Testis (tissue), 3 donors: Measurements from ENCODE around the gene TMEM100. TPM values are rescaled to one million over a fixed set of nuclear protein-coding genes. Genes with fewer than 3 reads are reported as not detected.

Experiments
- DNase-seq: peaks from one replicate; pipeline ENCODE4 v3.0.0-alpha.2; 2019
- H3K27ac ChIP-seq, 2 donors: fragments of 200-600 bp; sonication (generic); one replicate each; pipeline ENCODE4 v1.5.1; 2019
- H3K27me3 ChIP-seq: fragments of 200-600 bp; sonication (generic); one replicate; pipeline ENCODE4 v1.5.1; 2019
- H3K36me3 ChIP-seq: fragments of 200-600 bp; sonication (generic); one replicate; pipeline ENCODE4 v1.5.1; 2017; ENCODE audit warnings: low read depth; ENCODE audit errors: missing control alignments
- H3K4me1 ChIP-seq: fragments of 200-600 bp; sonication (generic); one replicate; pipeline ENCODE4 v1.5.1; 2019
- H3K4me3 ChIP-seq, 2 donors: fragments of 200-600 bp; sonication (generic); one replicate each; pipeline ENCODE4 v1.5.1; 2017 to 2019
- H3K9me3 ChIP-seq: fragments of 200-600 bp; sonication (generic); one replicate; pipeline ENCODE4 v1.5.1; 2017
- CTCF ChIP-seq, 3 experiments: fragments of 450-650 bp in 2 of 3; fragments of 200-600 bp in 1 of 3; sonication (generic) in 1 of 3; IDR thresholded peaks; one replicate each; pipeline ENCODE4 v1.5.1; 2016 to 2019; ENCODE audit warnings: antibody characterized with exemption in 3 of 3, mild to moderate bottlenecking in 2 of 3, moderate library complexity in 1 of 3
- POLR2A ChIP-seq: fragments of 450-650 bp; IDR thresholded peaks from one replicate; pipeline ENCODE4 v1.6.1; 2017; ENCODE audit warnings: antibody characterized with exemption, mild to moderate bottlenecking, moderate library complexity
- WGBS, 2 donors: methylation state at CpG; one replicate each; pipeline ENCODE4 v1.1.5; 2018; 5-methylcytosine and 5-hydroxymethylcytosine counted together
- intact Hi-C: fragments of 100-400 bp; cut with DNase I; formaldehyde crosslinking; loops from one replicate; pipeline ENCODE4 v1.15.1; 2023; ENCODE audit warnings: low total_unique reads
- polyA plus RNA-seq: library from polyadenylated mRNA; stranded (reverse); fragments of 350-450 nt; fragmentation: Illumina TruSeq; extraction: RNeasy Lipid Tissue Mini Kit (QIAGEN cat#74804); gene quantifications from one replicate; pipeline ENCODE4 v1.2.3, GENCODE V29; 2014; ENCODE audit warnings: low read depth, low replicate concordance; ENCODE audit not compliant: insufficient read depth
- total RNA-seq, 2 donors: library from RNA; depleted of rRNA; stranded (reverse); fragments of >200 nt; gene quantifications; one replicate each; pipeline ENCODE4 v1.2.3, GENCODE V29; 2016

TMEM100 gene
- total and polyA plus RNA-seq, 3 donors from 2014 or later, result 3.1 to 5.8 (median 4.4) TPM

- Histone ChIP-seq H3K27ac (peak overlapping the region; percentile 48 to 88), H3K27me3 (no peaks in the 10 kb centered on the region), H3K9me3 (no peaks in the 10 kb centered on the region), H3K36me3 (no peaks in the 10 kb centered on the region), H3K4me3 (no peak overlapping the region), H3K4me1 (peaks cover 40% of the 10 kb centered on the region)
- WGBS, 2 donors, result 37 to 44% methylated on average over 3 of the region's 3 CpGs
- no peak for TF ChIP-seq POLR2A
- TF ChIP-seq CTCF (IDR thresholded peaks at IDR 0.05), result no peak
- intact Hi-C loops, result no loop called here
- DNase-seq, result peak; percentile 70
Observed at GRCh38 chr17:55760643-55761355, 38.1 kb upstream of the TMEM100 start.

- H3K4me3 ChIP-seq, result no peak overlapping the region
- TF ChIP-seq POLR2A (no peak), CTCF (IDR thresholded peaks at IDR 0.05) (no peak)
- no peaks in the 10 kb centered on the region for H3K27me3 ChIP-seq
- H3K36me3 ChIP-seq, result no peaks in the 10 kb centered on the region
- H3K27ac ChIP-seq, result peak overlapping the region; percentile 64 to 88
- DNase-seq, result peak; percentile 31
- H3K4me1 ChIP-seq, result peaks cover 38% of the 10 kb centered on the region
- no peaks in the 10 kb centered on the region for H3K9me3 ChIP-seq
- intact Hi-C loops, result no loop called here
Observed at GRCh38 chr17:55758171-55758570, 35.5 kb upstream of the TMEM100 start.

- peak overlapping the region in 1 of 2 donors; percentile 88 for H3K27ac ChIP-seq
- 89 to 93% methylated on average over 1 of the region's 1 CpG for WGBS, 2 donors
- no peaks in the 10 kb centered on the region for H3K27me3 ChIP-seq
- H3K4me3 ChIP-seq, result no peak overlapping the region
- DNase-seq, result no peak
- intact Hi-C loops, result no loop called here
- H3K9me3 ChIP-seq, result no peaks in the 10 kb centered on the region
- peaks cover 41% of the 10 kb centered on the region for H3K4me1 ChIP-seq
- TF ChIP-seq POLR2A (no peak), CTCF (IDR thresholded peaks at IDR 0.05) (no peak)
- no peaks in the 10 kb centered on the region for H3K36me3 ChIP-seq
Observed at GRCh38 chr17:55757659-55758058, 35.0 kb upstream of the TMEM100 start.

GRCh38 chr17:55756689-55757088 lies 34.0 kb upstream of the TMEM100 start:
- no peak for DNase-seq

More at GRCh38 chr17:55756689-55757088, 34.0 kb upstream of the TMEM100 start:
- Histone ChIP-seq H3K4me1 (peaks cover 36% of the 10 kb centered on the region), H3K4me3 (no peak overlapping the region), H3K36me3 (no peaks in the 10 kb centered on the region), H3K27me3 (no peaks in the 10 kb centered on the region), H3K27ac (no peak overlapping the region), H3K9me3 (no peaks in the 10 kb centered on the region)
- intact Hi-C loops, result no loop called here
- WGBS, 2 donors, result 89 to 93% methylated on average over 2 of the region's 2 CpGs
- TF ChIP-seq CTCF (IDR thresholded peaks at IDR 0.05), result no peak
- no peak for TF ChIP-seq POLR2A
